ENCODE data around the gene GTF3C1.

DNA sequence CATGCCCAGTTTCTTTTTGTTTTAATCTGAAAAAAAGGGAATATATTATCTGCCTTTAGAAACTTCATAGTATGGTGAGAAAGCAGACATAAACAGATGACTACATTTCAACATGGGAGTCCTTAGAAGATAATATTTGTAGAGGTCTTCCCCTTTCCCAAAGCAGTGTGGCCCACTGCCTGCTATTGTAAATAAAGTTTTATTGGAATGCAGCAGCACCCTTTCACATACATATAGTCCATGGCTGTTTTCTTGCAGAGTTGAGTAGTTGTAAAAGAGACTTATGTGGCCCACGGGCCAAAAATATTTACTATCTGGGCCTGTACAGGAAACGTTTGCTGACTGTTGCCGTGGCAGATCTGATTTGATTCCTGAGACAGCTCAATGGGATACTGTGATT lies 8.7 kb upstream of the GTF3C1 start:
- TF ChIP-seq POLR2A (IDR thresholded peaks at IDR 0.05; ENCODE audit: low read depth, low read length) (no peak), TAF1 (IDR thresholded peaks at IDR 0.05; ENCODE audit: low read depth, low read length) (no peak), POU2F2 (IDR thresholded peaks at IDR 0.05; ENCODE audit: low read depth, low read length) (no peak), POLR2AphosphoS5 (IDR thresholded peaks at IDR 0.05; ENCODE audit: low read depth, low read length) (no peak), SPI1 (IDR thresholded peaks at IDR 0.05; ENCODE audit: low read depth, low read length) (no peak)
